ENCODE results near the gene ASIC5. TPM values are rescaled to one million over a fixed set of nuclear protein-coding genes. Genes with fewer than 3 reads are reported as not detected.

ASIC5 gene
- total RNA-seq, 1 experiment from 2014 or later = not detected

DNA sequence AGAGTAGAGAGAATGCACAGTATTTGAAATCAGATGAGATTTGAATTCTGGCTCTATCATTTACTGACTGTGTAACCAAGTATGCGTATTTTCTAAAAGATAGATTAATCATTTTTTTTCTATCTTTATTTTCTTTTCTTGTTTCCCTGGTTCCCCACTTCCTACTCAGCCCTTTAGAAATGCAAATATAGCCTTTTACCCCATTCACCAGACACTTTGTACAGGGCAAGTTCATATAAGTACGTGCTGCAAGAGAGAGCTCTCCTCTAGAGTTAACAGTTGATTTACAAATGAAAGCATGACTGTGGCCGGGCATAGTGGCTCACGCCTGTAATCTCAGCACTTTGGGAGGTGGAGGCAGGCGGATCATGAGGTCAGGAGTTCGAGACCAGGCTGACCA is 19.6 kb upstream of the ASIC5 start:
- peak overlapping the region in 2 of 3 experiments; percentile 5 to 7; a peak in 1 of 7 replicates for H3K27ac Mint-ChIP-seq
- Histone ChIP-seq H3K4me1 (ENCODE audit: insufficient read depth, low read length) (no peaks in the 10 kb centered on the region), H3K9me3 (ENCODE audit: control insufficient read depth, low read depth, low read length) (peaks cover 8% of the 10 kb centered on the region), H2AK5ac (ENCODE audit: insufficient read length, low read length) (no peak overlapping the region), H3K79me2 (ENCODE audit: insufficient read depth, low read length) (no peaks in the 10 kb centered on the region), H3K27ac (ENCODE audit: insufficient read length, low read depth, low read length) (no peak overlapping the region), H3K79me1 (ENCODE audit: insufficient read depth, low read depth, low read length, poor library complexity, severe bottlenecking) (no peaks in the 10 kb centered on the region), H2BK5ac (ENCODE audit: insufficient read length, low read length) (no peak overlapping the region), H4K91ac (ENCODE audit: insufficient read length, low read depth, low read length) (no peak overlapping the region), H2BK15ac (ENCODE audit: low read depth, low read length) (no peak overlapping the region), H3K56ac (ENCODE audit: insufficient read length, low read depth, low read length) (no peak overlapping the region), H3K18ac (ENCODE audit: insufficient read length, low read depth, low read length) (no peak overlapping the region), H2BK120ac (ENCODE audit: low read depth, low read length, poor library complexity, severe bottlenecking) (no peak overlapping the region), H3T11ph (ENCODE audit: low read length) (no peak overlapping the region), H4K20me1 (ENCODE audit: control insufficient read depth, insufficient read depth, insufficient read length) (no peaks in the 10 kb centered on the region), H3K9ac (ENCODE audit: extremely low read depth, insufficient read length, low read length) (no peak overlapping the region), H3K27me3 (ENCODE audit: insufficient read depth, low read length) (no peaks in the 10 kb centered on the region), H4K8ac (replicated peaks; ENCODE audit: insufficient read length, low read depth, low read length) (no peak overlapping the region), H4K5ac (ENCODE audit: insufficient read length, low read depth, low read length) (no peak overlapping the region), H2BK12ac (ENCODE audit: insufficient read length, low read depth, low read length) (no peak overlapping the region), H3K23me2 (ENCODE audit: insufficient read length, low read depth, low read length, poor library complexity, severe bottlenecking) (no peaks in the 10 kb centered on the region), H3K23ac (ENCODE audit: insufficient read length, low read depth, low read length) (no peak overlapping the region), H3K4ac (ENCODE audit: low read depth, low read length) (no peak overlapping the region), H2AFZ (ENCODE audit: low read length) (no peak overlapping the region), H3K14ac (ENCODE audit: insufficient read depth, low read length) (no peak overlapping the region), H2BK20ac (ENCODE audit: low read depth, low read length, poor library complexity, severe bottlenecking) (no peak overlapping the region), H3K4me2 (ENCODE audit: insufficient read depth, insufficient read length, low read length) (no peak overlapping the region)
- H3K4me3 Mint-ChIP-seq = no peak overlapping the region
- peaks cover 7 to 12% (median 10%) of the 10 kb centered on the region in 3 experiments; a peak in 6 of 7 replicates for H3K36me3 Mint-ChIP-seq (ENCODE audit: insufficient read depth in 1 of 3, low read depth in 3 of 3)
- H3K4me1 Mint-ChIP-seq = peaks cover 2 to 4% of the 10 kb centered on the region in 2 experiments; a peak in 2 of 4 replicates
- H3K9me3 Mint-ChIP-seq = peaks cover 11 to 21% of the 10 kb centered on the region in 2 experiments
- TF ChIP-seq, protein P1, sequence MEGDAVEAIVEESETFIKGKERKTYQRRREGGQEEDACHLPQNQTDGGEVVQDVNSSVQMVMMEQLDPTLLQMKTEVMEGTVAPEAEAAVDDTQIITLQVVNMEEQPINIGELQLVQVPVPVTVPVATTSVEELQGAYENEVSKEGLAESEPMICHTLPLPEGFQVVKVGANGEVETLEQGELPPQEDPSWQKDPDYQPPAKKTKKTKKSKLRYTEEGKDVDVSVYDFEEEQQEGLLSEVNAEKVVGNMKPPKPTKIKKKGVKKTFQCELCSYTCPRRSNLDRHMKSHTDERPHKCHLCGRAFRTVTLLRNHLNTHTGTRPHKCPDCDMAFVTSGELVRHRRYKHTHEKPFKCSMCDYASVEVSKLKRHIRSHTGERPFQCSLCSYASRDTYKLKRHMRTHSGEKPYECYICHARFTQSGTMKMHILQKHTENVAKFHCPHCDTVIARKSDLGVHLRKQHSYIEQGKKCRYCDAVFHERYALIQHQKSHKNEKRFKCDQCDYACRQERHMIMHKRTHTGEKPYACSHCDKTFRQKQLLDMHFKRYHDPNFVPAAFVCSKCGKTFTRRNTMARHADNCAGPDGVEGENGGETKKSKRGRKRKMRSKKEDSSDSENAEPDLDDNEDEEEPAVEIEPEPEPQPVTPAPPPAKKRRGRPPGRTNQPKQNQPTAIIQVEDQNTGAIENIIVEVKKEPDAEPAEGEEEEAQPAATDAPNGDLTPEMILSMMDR (conservative IDR thresholded peaks at IDR 0.05) = no peak
- no peak for DNase-seq
- no peaks in the 10 kb centered on the region for H3K27me3 Mint-ChIP-seq (ENCODE audit: low read depth)
- WGBS (ENCODE audit: extremely low coverage, insufficient read length, low lambda C conversion rate) = no CpG with 5 or more reads among the region's 6 CpGs
